ENCODE measurements around the gene FREM1.

DNA sequence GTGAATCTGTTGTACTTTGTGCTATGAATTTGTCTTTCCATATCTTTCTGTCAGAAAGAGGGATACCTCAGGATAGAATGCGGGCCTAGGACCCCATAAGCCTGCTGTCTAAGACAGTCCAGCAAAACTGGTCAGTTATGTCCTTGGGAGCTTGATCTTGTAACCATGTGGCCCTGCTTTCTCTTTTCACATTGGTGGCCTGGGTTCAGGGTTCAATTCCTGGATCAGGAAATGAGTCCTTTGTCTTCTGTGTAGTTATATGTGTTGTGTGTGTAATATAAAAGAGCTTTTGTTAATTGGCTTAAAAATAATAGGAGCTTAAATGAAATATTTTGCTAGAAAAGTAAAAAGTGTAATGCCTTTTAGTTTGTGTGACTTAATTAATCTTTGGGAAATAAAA lies 16.9 kb downstream of the FREM1 start:
- TF ChIP-seq POLR2A (IDR thresholded peaks at IDR 0.05) = no peak
- TF ChIP-seq, protein P1, sequence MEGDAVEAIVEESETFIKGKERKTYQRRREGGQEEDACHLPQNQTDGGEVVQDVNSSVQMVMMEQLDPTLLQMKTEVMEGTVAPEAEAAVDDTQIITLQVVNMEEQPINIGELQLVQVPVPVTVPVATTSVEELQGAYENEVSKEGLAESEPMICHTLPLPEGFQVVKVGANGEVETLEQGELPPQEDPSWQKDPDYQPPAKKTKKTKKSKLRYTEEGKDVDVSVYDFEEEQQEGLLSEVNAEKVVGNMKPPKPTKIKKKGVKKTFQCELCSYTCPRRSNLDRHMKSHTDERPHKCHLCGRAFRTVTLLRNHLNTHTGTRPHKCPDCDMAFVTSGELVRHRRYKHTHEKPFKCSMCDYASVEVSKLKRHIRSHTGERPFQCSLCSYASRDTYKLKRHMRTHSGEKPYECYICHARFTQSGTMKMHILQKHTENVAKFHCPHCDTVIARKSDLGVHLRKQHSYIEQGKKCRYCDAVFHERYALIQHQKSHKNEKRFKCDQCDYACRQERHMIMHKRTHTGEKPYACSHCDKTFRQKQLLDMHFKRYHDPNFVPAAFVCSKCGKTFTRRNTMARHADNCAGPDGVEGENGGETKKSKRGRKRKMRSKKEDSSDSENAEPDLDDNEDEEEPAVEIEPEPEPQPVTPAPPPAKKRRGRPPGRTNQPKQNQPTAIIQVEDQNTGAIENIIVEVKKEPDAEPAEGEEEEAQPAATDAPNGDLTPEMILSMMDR (IDR thresholded peaks at IDR 0.05) = no peak

Measured in adrenal gland (tissue), 5 donors.